HG03175 (cell line): ENCODE measurements around the gene SLC7A9.
"Not testable (repeated sequence)": the region's sequence is repeated elsewhere in the genome, so short reads cannot be mapped to it uniquely, and the experiment has no call there.

Source experiments
- ATAC-seq: cut with Tn5 transposase; IDR thresholded peaks from one replicate; pipeline ENCODE4 v1.9.1; 2021; ENCODE audit warnings: mild to moderate bottlenecking, moderate library complexity; ENCODE audit not compliant: unreplicated experiment

Gene SLC7A9

DNA sequence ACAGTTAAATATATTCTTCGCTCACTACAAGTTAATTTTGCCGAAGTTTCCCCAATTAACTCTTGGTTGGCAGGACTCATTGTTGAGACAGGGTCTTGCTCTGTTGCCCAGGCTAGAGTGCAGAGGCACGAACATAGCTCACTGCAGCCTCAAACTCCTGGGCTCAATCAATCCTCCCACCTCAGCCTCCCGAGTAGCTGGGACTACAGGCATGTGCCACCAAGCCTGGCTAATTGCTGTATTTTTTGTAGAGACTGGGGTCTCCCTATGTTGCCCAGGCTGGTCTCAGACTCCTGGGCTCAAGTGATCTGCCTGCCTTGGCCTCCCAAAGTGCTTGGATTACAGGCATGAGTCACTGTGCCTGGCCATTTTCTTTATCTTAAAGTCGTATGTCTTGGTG is 15.7 kb upstream of the SLC7A9 start:
- not testable (repeated sequence) for ATAC-seq

DNA sequence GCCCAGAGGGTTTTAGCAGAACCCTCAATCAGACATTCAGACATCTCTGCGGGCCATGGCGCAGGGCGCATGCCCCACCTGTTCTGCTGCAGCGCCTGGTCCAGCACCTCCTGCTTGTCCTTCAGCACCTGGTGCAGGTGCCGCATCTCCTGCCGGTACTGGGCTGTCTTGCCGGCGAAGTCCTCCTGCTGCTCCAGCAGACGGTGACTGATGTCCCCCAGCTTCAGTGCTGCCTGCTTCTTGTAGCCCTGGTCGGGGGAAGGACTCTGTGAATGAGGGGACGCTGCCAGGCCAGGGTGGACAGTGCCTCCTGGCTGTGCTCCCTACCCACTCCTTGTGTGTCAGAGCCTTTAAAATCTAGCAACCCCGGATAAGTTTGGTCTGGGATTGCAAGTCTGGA is 12.2 kb upstream of the SLC7A9 start:
- no peak for ATAC-seq

DNA sequence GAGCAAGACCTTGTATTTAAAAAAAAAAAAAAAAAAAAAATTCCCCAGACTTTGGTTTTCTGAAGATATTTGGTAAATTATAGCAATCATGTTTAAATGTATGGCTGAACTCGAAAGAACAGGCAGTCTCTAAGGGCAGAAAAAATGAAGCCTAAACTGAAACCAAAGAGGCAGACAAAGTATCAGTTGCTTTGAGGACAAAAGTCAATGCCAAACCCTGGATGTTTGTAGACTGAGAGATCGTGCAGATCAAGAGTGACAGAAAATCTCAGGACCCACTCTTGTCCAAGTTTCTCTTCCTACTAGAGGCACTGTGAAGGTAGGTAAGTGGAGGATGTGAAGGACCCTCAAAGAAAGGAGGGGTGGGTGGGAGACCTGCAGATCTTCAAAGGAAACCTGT is 11.1 kb upstream of the SLC7A9 start:
- ATAC-seq: no peak

DNA sequence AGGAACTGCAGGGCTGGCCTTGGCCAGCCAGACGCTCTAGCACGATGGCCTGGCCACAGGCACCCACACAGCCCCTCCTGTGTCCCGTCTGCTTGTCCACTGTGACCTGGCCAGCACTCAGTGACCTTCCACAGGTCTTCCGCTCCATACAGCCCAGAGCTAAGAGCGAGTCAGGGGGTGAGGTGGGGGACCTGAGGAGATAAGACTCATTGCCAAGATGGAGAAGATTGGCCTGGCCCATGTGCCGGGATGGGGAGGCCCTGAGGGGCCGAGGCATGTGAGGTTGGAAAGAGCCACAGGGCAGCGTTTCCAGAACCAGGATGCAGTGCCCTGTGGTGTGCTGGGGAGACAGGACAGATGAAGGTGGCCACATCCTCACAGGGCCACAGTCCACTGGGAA is 10.2 kb upstream of the SLC7A9 start:
- no peak for ATAC-seq

DNA sequence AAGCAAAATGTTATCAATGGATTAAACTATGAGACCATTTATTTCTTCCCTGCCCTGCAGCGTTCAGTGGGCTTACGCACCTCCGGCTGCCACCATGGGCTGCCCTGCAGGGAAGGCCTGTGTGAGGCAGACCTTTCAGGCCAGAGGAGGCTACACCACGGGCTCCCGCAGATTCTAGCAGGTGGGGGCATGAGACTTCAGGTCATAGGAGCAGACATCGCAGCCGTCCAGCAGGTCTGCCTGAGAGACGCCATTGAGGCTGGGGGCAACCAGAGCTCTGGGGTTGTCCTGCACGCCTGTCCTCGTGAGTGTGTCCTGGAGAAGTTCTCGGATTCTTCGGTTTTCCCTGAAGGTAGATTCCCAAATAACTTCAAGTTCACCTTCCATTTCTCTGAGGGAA is 9.4 kb upstream of the SLC7A9 start:
- no peak for ATAC-seq

DNA sequence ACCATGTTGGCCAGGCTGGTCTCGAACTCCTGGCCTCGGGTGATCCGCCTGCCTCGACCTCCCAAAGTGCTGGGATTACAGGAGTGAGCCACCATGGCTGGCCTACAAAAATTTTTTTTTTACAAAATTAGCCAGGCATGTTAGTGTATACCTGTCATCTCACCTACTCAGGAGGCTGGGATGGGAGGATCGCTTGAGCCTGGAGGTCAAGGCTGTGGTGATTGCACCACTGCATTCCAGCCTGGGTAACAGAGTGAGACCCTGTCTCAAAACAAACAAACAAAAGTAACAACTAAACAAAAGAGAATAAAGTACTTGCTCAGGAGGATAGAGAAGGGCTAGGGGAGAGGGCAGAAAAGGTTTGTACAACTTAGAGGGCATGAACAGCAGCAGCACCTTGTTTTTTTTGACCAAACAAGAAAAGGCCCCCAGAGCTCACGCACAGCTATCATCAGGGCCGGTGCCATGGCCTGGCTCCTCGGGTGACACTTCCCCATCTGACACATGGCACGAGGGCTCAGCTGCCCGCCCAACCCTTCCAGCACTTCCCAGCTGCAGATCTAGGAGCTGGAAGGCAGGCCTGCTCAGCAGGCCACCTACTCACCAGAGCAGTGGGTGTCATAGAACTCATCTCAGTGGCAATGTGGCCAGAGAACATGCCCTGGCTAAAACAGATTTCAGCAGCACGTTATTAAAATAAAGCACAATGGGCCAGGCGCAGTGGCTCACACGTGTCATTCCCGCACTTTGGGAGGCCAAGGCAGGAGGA is 8.6 kb upstream of the SLC7A9 start:
- no peak for ATAC-seq

DNA sequence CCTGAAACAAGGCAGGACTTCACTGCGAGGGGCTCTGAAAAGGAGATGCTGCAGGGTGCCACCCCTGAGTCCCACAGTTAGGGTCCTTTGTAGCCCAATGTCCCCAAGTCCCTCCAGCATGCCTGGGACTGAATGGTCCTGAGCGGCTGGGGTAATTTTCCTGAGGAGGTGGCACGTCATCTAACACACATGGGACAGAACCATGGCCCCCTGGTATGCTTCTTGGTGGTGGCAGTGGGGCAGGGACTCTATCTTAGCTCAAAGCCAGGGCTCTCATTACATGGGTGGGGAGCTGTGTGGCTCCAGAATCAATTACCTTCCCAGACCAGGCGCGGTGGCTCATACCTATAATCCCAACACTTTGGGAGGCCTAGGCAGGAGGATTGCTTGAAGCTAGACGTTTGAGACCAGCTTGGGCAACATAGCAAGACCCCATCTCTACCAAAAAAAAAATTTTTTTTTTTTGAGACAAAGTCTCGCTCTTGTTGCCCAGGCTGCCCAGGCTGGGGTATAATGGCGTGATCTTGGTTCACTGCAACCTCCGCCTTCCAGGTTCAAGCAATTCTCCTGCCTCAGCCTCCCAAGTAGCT is 7.9 kb upstream of the SLC7A9 start:
- ATAC-seq: no peak

DNA sequence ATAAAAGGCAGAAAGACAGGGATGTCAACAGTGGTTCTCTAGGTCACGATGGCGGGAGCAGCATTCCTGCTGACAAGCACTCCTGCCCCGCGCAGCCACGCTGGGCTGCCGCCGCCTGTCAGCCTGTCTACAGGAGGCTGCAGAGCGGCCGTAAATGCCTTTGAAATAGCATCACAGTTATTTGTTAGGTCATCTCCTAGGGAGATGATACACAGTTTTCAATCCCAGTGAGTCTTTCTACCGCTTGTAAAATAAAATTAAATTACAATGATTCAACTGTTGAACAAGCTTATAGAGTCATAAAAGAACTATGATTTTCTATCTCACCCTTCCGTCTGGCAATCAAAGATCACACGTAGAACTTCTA is 7.3 kb upstream of the SLC7A9 start:
- ATAC-seq: no peak

DNA sequence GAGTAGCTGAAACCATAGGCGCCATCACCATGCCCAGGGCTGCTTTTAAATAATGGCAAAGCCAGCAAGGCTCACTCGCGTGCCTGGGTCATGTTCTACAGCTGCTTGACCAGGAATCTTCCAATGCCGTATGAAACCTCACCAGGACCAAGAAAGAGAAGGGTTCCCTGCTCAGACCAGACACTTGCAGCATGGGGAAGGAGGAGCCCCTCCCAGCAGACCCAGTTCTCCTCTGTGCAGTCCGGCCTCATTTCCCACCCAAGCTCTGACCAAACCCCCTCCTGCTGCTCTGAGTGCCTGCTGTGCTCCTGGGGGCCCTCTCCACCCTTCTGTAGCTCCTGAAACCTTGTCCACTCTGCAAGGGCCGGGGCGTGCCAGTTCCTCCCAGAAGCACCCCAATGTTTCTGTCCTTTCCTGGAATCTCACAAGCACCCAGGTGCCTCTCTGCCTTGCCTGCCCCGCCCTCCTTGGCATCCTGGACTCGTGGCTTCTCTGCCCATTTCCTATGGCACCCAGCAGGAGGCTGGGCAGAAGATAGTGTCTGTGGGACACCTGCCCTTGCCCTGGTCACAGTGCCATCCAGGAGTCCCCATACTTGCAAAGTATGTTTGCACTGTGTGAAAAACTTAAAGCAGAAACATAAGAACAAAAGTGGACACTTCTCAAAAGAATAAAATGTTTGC is 6.8 kb upstream of the SLC7A9 start:
- no peak for ATAC-seq

DNA sequence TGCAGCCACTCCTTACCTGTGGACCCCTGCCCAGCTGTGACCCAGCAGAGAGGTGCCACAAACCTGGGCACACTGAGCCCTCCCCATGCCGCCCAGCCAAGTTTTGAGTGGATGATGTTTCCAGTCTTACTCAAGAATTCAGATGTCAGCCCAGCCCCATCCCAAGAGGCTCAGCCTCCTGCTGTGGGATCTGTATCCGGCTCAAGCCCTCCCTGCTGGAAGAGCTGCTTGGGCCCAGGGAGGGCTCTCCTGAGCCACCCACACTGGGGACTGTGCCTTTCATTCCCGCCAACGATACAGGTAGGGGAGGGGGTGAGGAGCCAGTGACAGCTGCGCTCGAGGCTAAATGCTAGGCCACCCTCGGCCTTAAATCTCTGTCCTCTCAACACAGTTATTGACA is 5.9 kb upstream of the SLC7A9 start:
- no peak for ATAC-seq

DNA sequence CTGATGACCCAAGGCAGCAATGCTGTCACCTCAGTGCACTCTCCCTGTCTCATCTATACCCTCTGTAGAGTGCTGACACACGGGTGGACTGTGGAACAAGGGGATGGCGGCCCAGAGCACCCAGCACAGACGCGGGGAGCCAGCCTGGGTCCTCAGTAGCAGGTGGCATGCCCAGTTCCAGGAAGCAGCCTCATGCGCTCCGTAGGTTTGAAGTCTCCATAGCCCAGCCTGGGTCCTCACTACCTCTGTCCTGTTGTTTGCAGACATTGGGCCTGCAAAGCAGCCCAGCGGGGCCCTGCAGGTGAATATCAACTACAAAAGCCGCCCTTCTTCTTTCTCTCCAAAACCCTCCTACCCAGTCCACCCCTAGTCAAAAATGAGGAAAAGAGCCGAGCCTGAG is 5.0 kb upstream of the SLC7A9 start:
- no peak for ATAC-seq

DNA sequence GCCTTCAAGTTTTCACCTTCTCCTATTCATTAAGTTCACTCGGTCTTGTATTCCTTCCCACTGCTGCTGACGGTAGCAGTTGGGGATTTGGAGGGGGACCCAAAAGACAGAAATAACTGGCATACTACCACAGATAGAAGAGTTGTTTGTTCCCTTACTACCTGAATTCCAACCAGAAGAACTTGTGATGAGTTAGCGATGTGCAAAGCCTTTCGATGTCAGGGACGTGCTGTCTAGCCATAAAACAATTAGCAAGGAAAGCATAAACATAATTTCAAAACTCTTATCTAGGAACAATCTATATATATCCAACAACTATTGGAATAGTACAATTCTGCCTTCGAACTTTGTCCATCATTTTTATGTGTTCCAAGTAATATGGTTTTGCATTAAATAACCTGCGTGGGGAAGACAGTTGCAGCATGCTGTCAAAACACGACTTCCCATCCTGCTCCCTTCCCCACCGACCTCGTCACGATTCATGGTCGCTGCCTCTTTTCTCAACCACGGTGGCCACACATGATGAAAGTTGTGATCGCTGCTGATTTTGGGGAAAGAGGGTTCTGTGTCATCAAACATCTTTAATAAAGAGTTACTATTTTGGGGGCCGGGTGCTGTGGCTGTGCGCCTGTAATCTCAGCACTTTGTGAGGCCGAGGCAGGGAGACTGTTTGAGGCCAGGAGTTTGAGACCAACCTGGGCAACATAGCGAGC is 3.8 kb upstream of the SLC7A9 start:
- ATAC-seq: no peak

DNA sequence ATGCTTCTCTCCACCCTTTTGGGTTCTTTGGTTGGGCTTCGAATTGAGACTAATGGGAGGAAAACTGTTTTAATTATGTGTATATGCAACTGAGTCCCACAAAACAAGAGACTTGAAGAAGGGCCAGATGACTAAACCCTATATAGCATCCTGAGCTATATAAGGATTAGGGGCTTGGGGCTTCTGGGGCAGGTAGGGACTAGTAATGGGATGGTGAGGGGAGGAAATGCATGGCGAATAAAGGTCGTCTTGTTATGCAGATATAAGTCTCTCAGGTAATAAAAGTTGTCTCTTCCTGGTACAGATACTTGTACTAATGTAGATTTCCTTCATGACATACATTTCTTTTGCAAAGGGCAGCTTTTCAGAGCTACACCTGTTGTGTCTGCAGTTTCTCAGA is 2.8 kb upstream of the SLC7A9 start:
- ATAC-seq: no peak

DNA sequence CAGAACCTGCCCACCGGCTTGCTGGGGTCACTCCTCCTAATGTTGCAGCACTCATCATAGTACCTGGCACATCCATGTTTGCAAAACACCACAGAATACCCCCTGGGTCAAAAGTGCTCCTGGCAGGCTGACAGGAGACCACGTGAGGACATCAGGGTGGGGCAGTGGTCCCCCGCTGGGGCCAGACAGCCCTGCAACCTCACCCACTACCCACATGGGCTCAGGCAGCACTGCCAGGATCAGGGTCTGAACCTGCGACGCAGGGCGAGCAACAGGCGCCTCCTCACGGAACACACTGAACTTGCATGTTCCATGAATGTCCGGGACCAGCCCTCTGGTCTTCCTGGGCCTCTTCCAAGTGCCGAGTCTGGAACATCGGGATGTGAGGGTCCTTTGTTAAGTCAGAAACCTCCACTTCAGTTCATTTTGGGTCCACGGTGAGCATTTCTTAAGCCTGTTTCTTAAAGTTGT is 1.4 kb upstream of the SLC7A9 start:
- ATAC-seq: no peak

DNA sequence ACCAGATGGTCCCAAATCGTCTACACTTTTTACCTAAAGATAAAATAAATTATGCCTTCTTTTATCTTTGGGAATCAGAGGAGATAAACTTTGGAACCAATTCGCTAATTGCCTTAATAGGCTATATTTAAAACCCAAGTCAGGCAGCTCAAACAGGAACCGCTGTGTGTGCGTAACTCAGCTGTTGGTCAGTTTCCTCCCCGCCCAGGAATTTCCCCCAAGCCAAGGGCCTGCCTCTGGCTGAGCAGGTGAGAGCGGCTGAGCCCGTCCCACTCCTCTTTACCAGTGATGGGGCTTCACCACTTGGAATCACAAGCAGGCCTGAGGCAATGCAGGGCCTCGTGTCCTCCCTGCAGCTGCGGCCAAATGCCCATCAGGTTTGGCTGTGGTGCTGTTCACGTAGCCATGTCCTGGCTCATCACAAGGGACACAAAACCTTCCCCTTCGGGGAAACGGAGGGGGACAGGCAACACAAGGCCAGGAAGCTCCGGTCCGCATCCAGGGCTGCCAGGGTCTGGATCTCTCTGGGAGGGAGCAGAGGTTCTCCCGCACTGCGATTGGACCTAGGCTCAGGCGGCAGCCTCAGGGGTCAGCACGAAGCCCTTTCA is 503 bp upstream of the SLC7A9 start:
- ATAC-seq: no peak

DNA sequence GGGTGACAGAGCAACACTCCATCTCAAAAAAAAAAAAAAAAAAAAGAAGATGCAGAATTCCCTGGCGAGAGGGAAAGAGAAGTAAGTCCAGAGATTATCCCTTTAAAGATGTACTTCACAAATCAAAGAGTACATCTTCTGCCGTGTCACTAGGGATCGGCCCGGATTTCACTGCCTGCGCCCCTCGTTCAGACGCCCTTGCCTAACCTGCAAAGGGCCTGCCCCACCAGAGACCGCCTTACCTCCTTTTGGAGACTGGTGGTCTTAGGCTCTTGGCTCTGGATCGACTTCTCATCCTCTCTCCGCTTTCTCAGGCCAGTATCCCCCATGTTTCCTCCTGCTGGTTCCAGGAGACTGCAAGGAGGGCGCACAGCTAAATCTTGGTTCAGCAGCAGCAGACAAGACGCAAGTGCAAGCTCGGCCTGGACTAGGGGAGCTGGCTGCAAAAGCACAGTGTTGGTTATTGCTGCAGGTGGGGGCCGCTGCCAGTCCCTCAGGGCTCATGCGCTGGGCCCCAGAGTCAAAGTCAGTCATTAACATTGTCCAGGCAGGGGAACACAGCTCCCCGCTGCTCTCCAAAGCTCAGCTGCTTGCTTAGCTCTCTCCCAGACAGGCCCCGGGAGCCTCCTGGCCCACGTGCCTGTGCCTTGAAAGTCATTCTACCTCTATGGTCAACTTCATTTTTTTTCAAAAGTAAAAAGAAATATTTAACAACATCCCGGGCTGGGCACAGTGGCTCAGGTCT is 1.2 kb downstream of the SLC7A9 start:
- no peak for ATAC-seq

DNA sequence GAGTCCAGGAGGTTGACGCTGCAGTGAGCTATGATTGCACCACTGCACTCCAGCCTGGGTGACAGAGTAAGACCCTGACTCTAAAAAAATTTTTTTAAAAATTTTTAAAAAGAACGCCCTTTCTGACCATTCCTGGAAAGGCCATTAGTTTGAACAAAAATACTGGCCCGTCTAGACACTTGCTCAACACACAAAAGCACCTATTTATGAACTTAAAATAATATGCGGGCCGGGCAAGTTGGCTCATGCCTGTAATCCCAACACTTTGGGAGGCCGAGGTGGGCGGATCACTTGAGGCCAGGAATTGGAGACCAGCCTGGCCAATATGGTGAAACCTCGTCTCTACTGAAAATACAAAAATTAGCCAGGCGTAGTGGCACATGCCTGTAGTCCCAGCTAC is 2.1 kb downstream of the SLC7A9 start:
- not testable (repeated sequence) for ATAC-seq

DNA sequence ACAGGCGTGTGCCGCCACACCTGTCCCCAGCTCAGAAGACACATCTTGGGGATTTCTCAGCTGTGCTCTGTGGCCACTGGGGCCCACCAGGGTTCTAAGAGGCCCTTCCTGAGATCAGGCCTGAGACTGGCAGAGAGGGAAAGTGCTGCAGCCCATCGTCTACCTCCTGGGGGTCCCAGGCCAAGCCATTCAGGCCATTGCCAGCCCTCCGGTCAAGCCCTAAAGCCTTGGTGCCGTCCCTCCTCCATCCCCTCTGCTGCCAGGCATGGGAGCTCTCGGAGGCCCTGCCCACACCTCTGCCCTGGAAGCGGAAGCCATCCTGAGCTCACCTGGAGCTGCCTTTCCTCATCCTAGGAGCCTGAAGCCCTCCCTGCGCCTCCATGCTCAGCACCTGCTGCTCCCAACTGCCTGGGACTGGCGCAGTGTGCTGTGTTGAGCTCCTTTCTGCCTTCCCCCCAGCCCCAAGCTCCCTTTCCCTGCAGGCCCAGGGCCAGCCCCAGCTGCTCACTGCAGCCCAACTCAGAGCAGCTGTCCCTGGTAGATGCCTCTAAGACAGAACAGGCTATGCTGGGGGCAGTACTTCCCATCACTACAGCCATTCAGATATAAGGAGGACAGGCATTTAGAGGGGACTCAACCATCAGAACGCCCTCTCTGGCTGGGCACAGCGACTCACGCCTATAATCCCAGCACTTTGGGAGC is 2.9 kb downstream of the SLC7A9 start:
- ATAC-seq: no peak

DNA sequence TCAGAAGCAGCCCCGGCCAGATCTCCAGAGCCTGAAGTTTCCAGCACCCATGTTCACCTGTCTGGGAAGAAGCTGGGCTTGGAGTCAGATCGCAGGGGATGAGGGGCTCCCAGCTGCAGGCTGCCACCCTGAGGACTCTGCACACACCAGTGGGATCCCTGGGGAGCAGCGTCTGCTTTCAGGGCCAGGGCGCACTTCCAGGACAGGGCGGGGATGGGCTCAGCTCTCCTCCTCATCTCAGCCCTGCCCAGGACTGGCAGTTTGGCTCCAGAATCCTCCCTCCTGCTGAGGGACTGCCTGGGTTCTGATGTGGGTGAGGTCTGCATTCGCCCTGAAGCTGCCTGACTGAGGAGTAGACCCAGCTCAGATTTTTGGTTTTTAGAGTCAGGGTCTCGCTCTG is 3.5 kb downstream of the SLC7A9 start:
- no peak for ATAC-seq

DNA sequence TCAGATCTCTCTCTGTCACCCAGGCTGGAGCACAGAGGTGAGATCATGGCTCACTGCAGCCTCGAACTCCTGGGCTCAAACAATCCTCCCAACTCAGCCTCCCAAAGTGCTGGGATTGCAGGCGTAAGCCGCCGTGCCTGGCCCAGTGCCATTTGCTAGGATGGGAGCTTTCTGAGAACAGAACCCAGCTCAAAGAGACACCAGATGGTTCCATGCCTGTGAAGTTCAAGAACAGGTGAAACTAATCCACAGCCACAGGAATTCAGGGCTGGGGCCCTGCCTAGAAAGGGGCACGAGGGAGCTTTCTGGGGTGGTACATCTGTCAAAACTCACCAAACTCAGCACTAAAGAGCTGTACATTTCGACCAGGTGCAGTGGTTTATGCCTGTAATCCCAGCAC is 4.2 kb downstream of the SLC7A9 start:
- no peak for ATAC-seq
